Measurements from ENCODE around the gene RAPGEF6.

- TF ChIP-seq CTCF (IDR thresholded peaks at IDR 0.05) (no peak), POLR2AphosphoS5 (IDR thresholded peaks at IDR 0.05) (no peak)
These were observed 102.9 kb downstream of the RAPGEF6 start for GRCh38 chr5:131532031-131532640.
